Right lobe of liver (tissue), 6 donors: ENCODE measurements around the gene RGS12. TPM values are rescaled to one million over a fixed set of nuclear protein-coding genes. Genes with fewer than 3 reads are reported as not detected.

ENCODE experiments used
- ATAC-seq, 4 donors: fragments of 200-7000 bp; cut with Tn5 transposase; one replicate each; pipeline ENCODE4 v1.9.1; 2020; ENCODE audit warnings: mild to moderate bottlenecking in 4 of 4, moderate library complexity in 4 of 4
- DNase-seq, 3 donors: peaks; one replicate each; pipeline ENCODE4 v3.0.0-alpha.2; 2020
- H3K27ac ChIP-seq, 3 donors: fragments of 200-600 bp; one replicate each; pipeline ENCODE4 v1.8.0; 2022
- H3K27me3 ChIP-seq, 2 donors: fragments of 200-600 bp; one replicate each; pipeline ENCODE4 v1.8.0; 2022
- H3K36me3 ChIP-seq, 4 donors: fragments of 200-600 bp; sonication (generic) in 1 of 4; one replicate each; pipeline versions ENCODE4 v1.5.1 to v1.8.0; 2017 to 2022; ENCODE audit warnings: control low read depth in 1 of 4
- H3K4me1 ChIP-seq, 4 donors: fragments of 200-600 bp; sonication (generic) in 1 of 4; one replicate each; pipeline versions ENCODE4 v1.5.1 to v1.8.0; 2017 to 2022; ENCODE audit warnings: control low read depth in 1 of 4
- H3K4me3 ChIP-seq, 3 donors: fragments of 200-600 bp; one replicate each; pipeline ENCODE4 v1.8.0; 2022
- H3K9me3 ChIP-seq, 4 donors: fragments of 200-600 bp; sonication (generic) in 1 of 4; one replicate each; pipeline versions ENCODE4 v1.5.1 to v1.8.0; 2017 to 2022; ENCODE audit warnings: control low read depth in 1 of 4
- POLR2A ChIP-seq: fragments of 450-650 bp; IDR thresholded peaks from one replicate; pipeline ENCODE4 v1.6.1; 2017; ENCODE audit warnings: antibody characterized with exemption, mild to moderate bottlenecking
- WGBS: methylation state at CpG from one replicate; pipeline ENCODE4 v1.1.6; 2018; ENCODE audit warnings: low coverage, low lambda C conversion rate; ENCODE audit not compliant: insufficient coverage; ENCODE audit errors: missing lambda C conversion rate; 5-methylcytosine and 5-hydroxymethylcytosine counted together
- intact Hi-C, 2 donors: fragments of 100-400 bp; cut with DNase I; formaldehyde crosslinking; loops; one replicate each; pipeline versions ENCODE4 v1.11.2 to v1.14.1; 2022
- total RNA-seq, 6 experiments: library from RNA; depleted of rRNA in 2 of 6; stranded (reverse); fragments of >200 nt in 2 of 6; fragmentation: NEBNext Ultra II Directional in 3 of 6; extraction: Animal tissue kit (Norgen Biotek cat#: 25700) in 3 of 6; gene quantifications; one replicate each; pipeline versions ENCODE4 v1.1.0 to v1.2.4, GENCODE V29; 2016 to 2023
- TF ChIP-seq, protein P1 (sequence below), 4 donors: fragments of 200-600 bp in 3 of 4; fragments of 450-650 bp in 1 of 4; IDR thresholded peaks; one replicate each; pipeline versions ENCODE4 v1.5.1 to v1.8.0; 2016 to 2022; ENCODE audit warnings: antibody characterized with exemption in 4 of 4, mild to moderate bottlenecking in 2 of 4
- donor health status: DM: no; HTN: yes; CAD: no.
- donor health status: DM: no; HTN: no; CAD: no.
- donor health status: DM: no; HTN: no; CAD: no.
- donor health status: DM: no; HTN: yes; CAD: no.
- donor health status: DM: no; HTN: yes; CAD: no.

Gene RGS12
- total RNA-seq, 6 experiments from 2014 or later: 15.0 to 29.6 (median 22.1) TPM

DNA sequence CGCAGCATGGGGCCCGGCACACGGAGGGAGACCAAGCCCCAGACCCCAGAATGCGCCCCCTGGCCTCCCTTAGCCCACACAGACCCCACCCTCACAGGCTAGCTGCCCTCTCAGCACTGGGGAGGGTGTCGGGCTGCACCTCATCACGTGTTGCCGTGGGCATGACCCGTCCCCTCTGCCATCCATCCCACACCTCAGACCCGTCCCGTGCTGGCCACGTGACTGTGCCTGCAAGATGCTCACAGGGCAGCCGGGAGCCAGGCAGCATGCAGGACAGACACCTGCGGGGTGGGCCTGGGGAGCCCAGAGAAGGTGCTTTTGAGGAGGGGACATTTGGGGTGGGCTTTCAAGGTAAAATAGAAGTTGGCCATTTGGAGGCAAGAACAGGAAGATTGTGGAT, 39.0 kb upstream of the RGS12 start:
- DNase-seq (peak; percentile 14 to 33 (median 28)), ATAC-seq (no peak)
- no peaks in the 10 kb centered on the region for H3K36me3 ChIP-seq
- H3K4me1 ChIP-seq: no peaks in the 10 kb centered on the region
- TF ChIP-seq, protein P1, sequence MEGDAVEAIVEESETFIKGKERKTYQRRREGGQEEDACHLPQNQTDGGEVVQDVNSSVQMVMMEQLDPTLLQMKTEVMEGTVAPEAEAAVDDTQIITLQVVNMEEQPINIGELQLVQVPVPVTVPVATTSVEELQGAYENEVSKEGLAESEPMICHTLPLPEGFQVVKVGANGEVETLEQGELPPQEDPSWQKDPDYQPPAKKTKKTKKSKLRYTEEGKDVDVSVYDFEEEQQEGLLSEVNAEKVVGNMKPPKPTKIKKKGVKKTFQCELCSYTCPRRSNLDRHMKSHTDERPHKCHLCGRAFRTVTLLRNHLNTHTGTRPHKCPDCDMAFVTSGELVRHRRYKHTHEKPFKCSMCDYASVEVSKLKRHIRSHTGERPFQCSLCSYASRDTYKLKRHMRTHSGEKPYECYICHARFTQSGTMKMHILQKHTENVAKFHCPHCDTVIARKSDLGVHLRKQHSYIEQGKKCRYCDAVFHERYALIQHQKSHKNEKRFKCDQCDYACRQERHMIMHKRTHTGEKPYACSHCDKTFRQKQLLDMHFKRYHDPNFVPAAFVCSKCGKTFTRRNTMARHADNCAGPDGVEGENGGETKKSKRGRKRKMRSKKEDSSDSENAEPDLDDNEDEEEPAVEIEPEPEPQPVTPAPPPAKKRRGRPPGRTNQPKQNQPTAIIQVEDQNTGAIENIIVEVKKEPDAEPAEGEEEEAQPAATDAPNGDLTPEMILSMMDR (IDR thresholded peaks at IDR 0.05): no peak
- TF ChIP-seq POLR2A: no peak
- H3K9me3 ChIP-seq: no peaks in the 10 kb centered on the region
- H3K27ac ChIP-seq: no peak overlapping the region
- H3K27me3 ChIP-seq: no peaks in the 10 kb centered on the region
- 100% methylated on average over 1 of the region's 13 CpGs for WGBS
- H3K4me3 ChIP-seq: no peak overlapping the region
- intact Hi-C loops: no loop called here

DNA sequence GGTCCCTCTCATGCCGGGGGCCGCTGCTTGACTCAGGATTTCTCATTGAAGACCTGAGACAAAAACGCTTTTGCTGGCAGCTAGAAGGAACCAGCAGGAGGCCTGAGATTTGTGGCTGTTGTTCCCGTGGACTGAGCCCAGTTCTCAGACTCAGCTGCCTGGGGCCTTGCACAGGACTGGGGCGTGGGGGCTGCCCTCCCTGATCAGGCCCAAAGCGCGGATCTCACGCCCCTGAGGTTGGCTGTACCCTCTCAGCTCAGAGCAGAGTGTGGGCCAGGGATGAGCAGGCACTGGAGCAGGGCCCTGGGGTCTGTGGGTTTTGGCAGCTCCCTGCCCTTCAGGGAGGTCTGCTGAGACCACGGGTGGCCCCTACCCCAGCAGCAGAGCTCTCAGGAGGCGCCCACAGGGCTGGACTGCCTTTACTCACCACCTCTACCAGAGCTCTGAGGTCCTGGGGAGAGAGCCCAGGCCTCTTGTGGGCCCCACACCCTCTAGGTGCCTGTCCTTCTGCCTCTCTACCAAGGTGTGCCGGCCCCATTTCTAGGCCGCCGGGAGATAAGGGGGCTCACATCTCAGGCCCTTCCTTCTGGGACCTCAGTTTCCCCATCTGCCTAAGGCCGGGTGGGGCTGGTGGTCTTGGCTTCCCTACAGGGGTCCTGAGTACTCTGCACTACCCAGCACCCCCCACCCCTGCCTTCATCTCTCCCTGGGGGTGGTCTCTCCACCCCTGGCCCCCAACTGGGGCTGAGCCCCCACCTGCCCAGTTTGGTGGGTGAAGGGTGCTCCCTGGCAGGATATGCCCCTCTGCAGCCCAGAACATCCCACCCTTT, 38.3 kb upstream of the RGS12 start:
- Histone ChIP-seq H3K9me3 (no peaks in the 10 kb centered on the region), H3K27ac (no peak overlapping the region), H3K36me3 (no peaks in the 10 kb centered on the region), H3K4me3 (no peak overlapping the region), H3K4me1 (no peaks in the 10 kb centered on the region), H3K27me3 (no peaks in the 10 kb centered on the region)
- DNase-seq: peak in 1 of 3 donors; percentile 36
- no peak for ATAC-seq
- no peak for TF ChIP-seq POLR2A
- TF ChIP-seq, protein P1 (IDR thresholded peaks at IDR 0.05): no peak
- WGBS: 100% methylated on average over 1 of the region's 14 CpGs
- intact Hi-C loops: no loop called here

DNA sequence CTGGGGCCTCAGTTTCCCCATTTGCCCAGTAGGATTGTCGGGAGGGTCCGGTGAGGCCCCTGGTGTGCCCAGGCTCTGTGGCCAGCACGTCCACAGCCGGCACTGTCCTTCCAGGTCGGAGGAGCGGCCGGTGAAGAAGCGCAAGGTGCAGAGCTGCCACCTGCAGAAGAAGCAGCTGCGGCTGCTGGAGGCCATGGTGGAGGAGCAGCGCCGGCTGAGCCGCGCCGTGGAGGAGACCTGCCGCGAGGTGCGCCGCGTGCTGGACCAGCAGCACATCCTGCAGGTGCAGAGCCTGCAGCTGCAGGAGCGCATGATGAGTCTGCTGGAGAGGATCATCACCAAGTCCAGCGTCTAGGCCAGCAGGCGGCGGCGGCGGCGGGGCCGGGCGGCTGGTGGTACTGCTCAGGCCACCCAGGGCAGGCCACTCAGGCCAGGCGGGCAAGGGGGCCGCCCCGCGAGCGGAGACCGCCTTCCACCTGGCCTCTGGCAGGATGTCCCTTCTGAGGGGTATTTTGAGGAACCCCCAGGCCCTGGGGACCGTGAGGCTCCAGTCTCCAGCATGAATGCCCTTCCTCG, 37.1 kb upstream of the RGS12 start:
- Histone ChIP-seq H3K27me3 (no peaks in the 10 kb centered on the region), H3K4me3 (no peak overlapping the region), H3K4me1 (no peaks in the 10 kb centered on the region), H3K36me3 (no peaks in the 10 kb centered on the region), H3K9me3 (no peaks in the 10 kb centered on the region), H3K27ac (no peak overlapping the region)
- intact Hi-C loops: no loop called here
- no peak for ATAC-seq
- peak in 1 of 3 donors; percentile 14 for DNase-seq
- no CpG with 5 or more reads among the region's 36 CpGs for WGBS
- TF ChIP-seq, protein P1 (IDR thresholded peaks at IDR 0.05): no peak
- no peak for TF ChIP-seq POLR2A

DNA sequence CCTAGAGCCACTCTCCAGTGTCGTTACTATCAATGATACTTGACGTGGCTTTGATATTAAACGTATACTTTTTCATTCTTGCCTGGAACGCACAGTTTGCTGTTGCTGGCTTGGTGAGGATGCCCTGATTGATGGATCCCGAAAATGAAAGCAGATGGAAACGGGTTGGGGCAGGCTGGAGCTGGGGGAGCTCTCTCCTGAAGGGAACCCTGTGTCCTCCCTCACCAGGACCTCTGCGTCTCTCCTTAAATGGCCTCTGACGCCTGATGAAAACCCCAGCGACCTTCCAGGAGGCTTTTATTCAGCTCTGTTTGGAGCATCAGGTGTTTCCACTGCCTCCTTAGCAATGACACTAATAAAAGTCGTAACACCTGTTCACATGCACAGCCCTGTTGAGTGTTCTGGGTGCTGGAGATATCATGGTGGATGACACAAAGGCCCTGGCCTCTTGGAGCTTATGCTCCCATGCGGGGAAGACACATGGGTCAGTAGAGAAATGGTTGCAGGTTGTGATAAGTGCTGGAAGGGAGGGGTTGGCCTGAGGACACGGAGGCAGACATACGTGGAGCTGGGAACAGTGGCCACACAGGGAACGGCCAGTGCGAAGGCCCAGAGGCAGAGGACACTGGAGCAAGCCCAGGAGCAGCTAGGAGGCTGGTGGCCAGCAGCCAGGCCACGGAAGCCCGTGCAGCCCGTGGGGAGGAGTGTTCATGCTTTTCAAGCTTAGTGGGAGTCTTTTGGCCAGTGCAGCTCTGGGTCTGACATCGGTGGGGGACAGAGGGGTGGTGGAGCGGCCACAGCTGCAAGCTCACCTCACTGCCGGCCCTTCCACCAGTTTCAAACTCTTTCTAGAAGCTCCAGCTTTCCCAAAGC, 36.4 kb upstream of the RGS12 start:
- intact Hi-C loops: no loop called here
- 85% methylated on average over 11 of the region's 21 CpGs for WGBS
- H3K36me3 ChIP-seq: no peaks in the 10 kb centered on the region
- no peak for DNase-seq
- TF ChIP-seq, protein P1 (IDR thresholded peaks at IDR 0.05): no peak
- no peak for TF ChIP-seq POLR2A
- H3K27me3 ChIP-seq: no peaks in the 10 kb centered on the region
- no peaks in the 10 kb centered on the region for H3K4me1 ChIP-seq
- H3K9me3 ChIP-seq: no peaks in the 10 kb centered on the region
- no peak overlapping the region for H3K27ac ChIP-seq
- H3K4me3 ChIP-seq: no peak overlapping the region
- no peak for ATAC-seq
